Right forelimb (tissue), 1 donor: ENCODE results near the gene TRAF1.

Source experiments
- DNase-seq: peaks from one replicate; pipeline ENCODE4 v3.0.0-alpha.2; 2018

TRAF1 gene

GRCh38 chr9:120940573-120940972 lies 14.0 kb upstream of the TRAF1 start:
- no peak for DNase-seq

DNA sequence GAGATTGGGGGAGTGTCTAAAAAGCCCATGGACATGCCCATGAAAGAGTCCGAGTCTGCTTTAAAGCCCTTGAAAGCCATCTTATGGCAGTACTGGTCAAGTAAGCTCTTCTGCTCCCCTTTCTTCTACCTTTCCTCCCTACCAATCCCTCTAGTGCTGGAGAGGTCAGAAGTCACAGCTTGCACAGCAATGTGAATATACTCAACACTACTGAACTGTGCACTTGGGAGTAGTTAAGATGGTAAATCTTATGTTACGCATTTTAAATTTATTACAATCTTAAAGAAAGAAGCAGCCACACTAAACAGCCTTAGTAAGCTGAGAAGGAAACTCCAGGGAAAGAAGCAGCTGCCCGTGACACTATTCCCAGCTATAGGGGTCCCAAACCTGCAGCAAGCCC lies 12.3 kb upstream of the TRAF1 start:
- DNase-seq, result no peak

DNA sequence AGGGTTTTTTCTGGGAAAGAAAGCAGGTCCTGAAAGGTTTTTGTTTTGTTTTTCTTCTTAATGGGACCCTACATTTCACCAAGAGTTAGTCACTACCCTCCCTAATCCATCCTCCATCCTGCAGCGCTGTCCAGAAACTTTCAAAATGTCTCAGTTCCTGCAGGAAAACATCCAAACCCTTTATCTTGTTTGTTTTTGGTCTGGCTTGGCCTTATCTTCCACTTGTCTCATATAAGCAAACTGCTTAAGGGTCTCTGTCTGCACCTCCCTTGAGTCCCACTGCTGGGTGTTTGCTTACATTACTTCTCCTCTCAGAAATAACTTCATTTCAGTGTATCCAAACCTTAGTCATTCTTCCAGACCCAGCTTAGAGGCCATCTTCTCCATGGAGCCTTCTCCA lies 11.0 kb upstream of the TRAF1 start:
- DNase-seq, result no peak

DNA sequence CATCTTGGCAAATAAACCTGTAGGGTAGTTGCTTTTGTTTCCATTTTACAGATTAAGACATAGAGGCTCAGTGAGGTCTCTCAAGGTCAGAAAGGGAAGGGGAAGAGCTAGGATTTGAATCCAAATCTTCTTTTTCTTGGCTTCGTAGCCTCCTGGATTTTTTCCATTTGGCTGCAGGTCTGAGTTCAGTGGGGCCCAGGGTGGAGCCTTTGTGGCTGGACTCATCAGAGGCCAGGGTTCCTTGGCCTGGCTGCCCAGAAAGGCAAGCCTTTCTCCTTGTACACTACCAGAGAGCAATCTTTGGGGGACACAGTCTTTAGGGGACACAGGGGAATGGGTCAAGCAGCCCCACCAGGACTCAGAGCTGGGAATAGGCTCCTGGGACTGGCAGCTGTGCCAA lies 10.5 kb upstream of the TRAF1 start:
- DNase-seq, result no peak

GRCh38 chr9:120936764-120937122 lies 10.1 kb upstream of the TRAF1 start:
- DNase-seq, result no peak

- DNase-seq, result peak; percentile 94
Observed at GRCh38 chr9:120936011-120936763, 9.6 kb upstream of the TRAF1 start.

DNA sequence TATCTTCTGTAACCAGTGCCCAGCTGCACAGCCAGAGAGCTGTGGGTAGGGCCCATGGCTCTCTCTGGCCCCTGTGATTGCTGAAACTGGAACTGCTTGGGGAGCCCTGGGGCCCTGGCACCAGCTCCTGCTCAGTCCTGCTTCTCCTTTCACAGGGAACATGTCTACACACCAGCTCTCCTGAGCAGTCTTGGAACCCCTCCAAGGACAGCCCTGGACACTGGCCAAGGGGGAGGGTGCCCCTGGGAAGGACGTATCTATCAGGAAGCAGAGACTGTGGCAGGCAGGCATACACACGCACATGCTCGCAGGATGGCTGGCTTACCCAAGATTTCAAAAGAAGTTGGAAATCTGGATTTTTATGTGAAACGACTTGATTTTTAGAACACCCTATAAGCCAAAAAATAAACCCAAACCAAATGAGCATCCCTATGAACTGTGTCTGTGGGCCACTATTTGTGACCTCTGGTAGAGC lies 8.8 kb upstream of the TRAF1 start:
- DNase-seq, result peak; percentile 94

DNA sequence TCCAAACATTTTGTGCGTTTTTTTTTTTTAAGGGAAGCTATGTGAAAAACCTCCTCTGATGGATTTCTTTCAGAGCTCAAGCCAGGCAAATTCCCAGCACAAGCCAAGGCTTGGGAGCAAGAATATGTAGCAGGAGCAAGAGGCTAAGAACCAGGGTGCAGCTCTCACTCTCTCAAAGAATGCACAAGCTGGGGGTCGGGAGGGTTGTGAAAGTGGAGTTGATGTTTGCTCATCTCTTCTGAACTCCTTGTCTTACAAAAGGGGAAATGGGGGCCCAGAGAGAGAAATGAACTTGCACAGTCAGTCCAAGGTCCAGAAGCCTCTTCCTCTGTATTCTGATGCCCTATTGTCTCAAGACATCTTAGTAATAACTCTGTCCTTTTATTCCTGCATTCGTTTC lies 7.7 kb upstream of the TRAF1 start:
- DNase-seq, result no peak

- DNase-seq, result no peak
Observed at GRCh38 chr9:120933310-120934055, 6.9 kb upstream of the TRAF1 start.

DNA sequence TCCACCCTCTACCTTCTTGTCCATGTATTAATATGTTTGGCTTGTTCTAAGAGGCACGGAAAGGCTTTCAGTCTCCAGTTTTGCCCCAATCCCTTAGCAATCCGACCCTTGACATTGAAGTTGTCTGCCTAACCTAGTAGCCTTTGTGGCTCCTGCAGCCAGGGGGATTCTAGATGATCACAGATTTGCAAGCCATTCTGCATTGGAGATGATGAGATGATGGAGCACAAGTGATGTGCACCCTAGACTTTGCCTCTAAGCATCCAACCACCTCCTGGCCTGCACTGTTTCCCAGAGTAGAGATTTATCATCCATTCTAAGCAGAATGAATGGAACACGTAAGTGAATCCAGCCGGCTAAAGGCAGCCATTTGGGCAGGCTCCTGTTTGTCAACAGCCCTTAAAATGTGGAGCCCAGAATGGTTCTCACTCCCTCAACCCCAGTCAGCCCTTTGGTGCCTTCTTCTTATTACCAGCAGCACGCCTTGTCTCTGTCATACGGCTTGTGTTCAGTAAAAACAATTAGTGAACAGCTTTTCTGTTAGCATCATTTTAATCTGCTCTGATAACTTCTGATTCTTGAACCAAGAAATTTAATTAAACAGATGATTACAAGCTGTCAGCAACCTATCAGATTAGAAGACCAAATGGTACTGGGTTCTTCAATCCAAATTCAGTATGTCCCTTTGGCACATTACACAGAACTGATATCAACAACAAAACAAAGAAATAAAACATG lies 5.7 kb upstream of the TRAF1 start:
- DNase-seq, result no peak

GRCh38 chr9:120931231-120932085 lies 4.9 kb upstream of the TRAF1 start:
- DNase-seq, result no peak

- no peak for DNase-seq
Observed at GRCh38 chr9:120929229-120929791, 2.7 kb upstream of the TRAF1 start.

- DNase-seq, result peak; percentile 83
Observed at GRCh38 chr9:120928483-120929228, 2.1 kb upstream of the TRAF1 start.

DNA sequence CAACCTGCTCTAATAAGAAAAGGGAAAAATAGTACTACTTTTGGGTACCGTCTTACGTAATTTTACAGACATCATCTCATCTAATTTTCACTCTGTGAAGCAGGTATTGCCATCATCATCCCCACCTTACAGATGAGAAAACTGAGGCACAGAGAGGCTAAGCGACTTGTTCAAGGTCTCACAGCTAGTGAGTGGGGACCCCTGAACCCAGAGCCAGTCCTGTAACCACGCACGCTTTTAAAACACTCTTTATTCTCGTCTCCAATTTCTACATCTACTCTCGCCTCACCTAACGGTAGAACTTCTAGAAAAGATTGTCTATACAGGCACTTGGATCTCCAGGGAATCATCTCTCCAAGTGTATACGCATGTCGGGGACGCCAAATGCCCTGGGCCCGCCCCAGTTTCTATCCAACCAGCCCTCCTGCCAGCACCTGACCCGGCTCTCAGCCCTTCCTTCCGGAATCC lies 1.5 kb upstream of the TRAF1 start:
- DNase-seq, result no peak

GRCh38 chr9:120927269-120928014 lies 846 bp upstream of the TRAF1 start:
- no peak for DNase-seq

DNA sequence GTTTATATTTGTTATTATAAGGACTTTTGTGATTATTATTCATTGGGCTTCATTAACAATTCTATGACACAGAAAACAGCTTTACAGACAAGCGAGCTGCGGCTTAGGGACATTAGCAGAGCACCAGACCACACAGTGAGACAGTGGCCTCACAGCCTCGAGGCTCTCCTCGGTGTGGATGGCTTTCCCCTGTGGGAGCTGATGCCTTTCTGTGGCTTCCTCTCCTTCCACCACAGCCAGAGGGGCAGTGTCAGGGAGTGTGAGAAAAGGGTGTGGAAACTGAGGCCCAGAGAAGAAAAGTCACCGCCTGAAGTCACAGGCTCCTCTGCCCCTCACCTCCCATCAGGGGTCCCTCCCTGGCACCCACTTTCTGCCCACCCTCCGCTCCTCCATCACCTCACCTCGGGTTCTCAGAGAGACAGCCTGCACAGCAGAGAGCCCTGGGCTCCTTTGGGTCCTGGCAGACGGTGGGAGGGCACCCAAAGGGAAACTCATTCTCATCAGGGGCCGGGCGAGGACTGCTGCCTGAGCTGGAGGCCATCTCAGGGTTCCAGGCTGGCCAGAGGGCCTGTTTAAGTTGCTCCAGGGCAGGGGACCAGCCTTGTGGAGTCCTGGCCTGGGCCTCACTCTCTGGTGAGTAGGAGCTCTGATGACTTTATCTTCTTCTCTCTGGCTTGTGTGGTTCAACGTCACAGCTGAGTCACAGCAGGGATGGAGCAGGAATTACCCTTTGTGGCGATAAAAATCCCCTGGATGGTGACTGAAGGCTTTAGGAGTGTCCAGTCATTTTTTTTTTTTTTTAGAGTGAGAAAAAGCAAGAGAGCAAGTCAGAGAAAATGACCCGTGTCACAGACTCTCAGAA lies 830 bp downstream of the TRAF1 start:
- peak; percentile 31 for DNase-seq

- peak; percentile 23 for DNase-seq
Observed at GRCh38 chr9:120924698-120925534, 1.7 kb downstream of the TRAF1 start.

GRCh38 chr9:120923620-120924328 lies 2.8 kb downstream of the TRAF1 start:
- DNase-seq, result peak; percentile 28
